H9 (cell line): Measurements from ENCODE around the gene CDC42EP4. TPM values are rescaled to one million over a fixed set of nuclear protein-coding genes. Genes with fewer than 3 reads are reported as not detected.

Experiments used
- DNase-seq: peaks from one replicate; pipeline ENCODE4 v3.0.0-alpha.2; 2017
- H2AFZ ChIP-seq: one replicate; pipeline ENCODE4 v1.6.1; 2013; ENCODE audit warnings: mild to moderate bottlenecking, low read length, control low read depth, moderate library complexity
- H2AK5ac ChIP-seq: 2 replicates; pipeline ENCODE4 v1.6.1; 2013; ENCODE audit warnings: low read length, control low read depth, mixed read lengths; ENCODE audit not compliant: insufficient read length
- H2BK120ac ChIP-seq: one replicate; pipeline ENCODE4 v1.6.1; 2013; ENCODE audit warnings: low read depth, mild to moderate bottlenecking, low read length, control low read depth, inconsistent platforms; ENCODE audit not compliant: poor library complexity, severe bottlenecking
- H2BK12ac ChIP-seq: 2 replicates; pipeline ENCODE4 v1.6.1; 2013; ENCODE audit warnings: low read length, control low read depth, mixed read lengths, low read depth; ENCODE audit not compliant: insufficient read length
- H2BK15ac ChIP-seq: 2 replicates; pipeline ENCODE4 v1.6.1; 2013; ENCODE audit warnings: low read depth, low read length, control low read depth
- H2BK20ac ChIP-seq: one replicate; pipeline ENCODE4 v1.6.1; 2013; ENCODE audit warnings: low read depth, mild to moderate bottlenecking, low read length, control low read depth, inconsistent platforms; ENCODE audit not compliant: poor library complexity, severe bottlenecking
- H2BK5ac ChIP-seq: 2 replicates; pipeline ENCODE4 v1.6.1; 2013; ENCODE audit warnings: low read length, control low read depth, mixed read lengths; ENCODE audit not compliant: insufficient read length
- H3K14ac ChIP-seq: 2 replicates; pipeline ENCODE4 v1.6.1; 2013; ENCODE audit warnings: low read length, control low read depth; ENCODE audit not compliant: insufficient read depth
- H3K18ac ChIP-seq: 2 replicates; pipeline ENCODE4 v1.6.1; 2013; ENCODE audit warnings: low read depth, mild to moderate bottlenecking, mixed read lengths, low read length, control low read depth; ENCODE audit not compliant: insufficient read length
- H3K23ac ChIP-seq: 2 replicates; pipeline ENCODE4 v1.6.1; 2013; ENCODE audit warnings: low read length, control low read depth, mixed read lengths, low read depth; ENCODE audit not compliant: insufficient read length
- H3K23me2 ChIP-seq: 2 replicates; pipeline ENCODE4 v1.6.1; 2013; ENCODE audit warnings: low read depth, mild to moderate bottlenecking, mixed read lengths, low read length, control low read depth; ENCODE audit not compliant: insufficient read length, poor library complexity, severe bottlenecking
- H3K27ac ChIP-seq: 2 replicates; pipeline ENCODE4 v1.5.1; 2013; ENCODE audit warnings: low read length, control low read depth, mixed read lengths, low read depth; ENCODE audit not compliant: insufficient read length
- H3K27me3 ChIP-seq: 2 replicates; pipeline ENCODE4 v1.6.1; 2013; ENCODE audit warnings: low read length, control low read depth, inconsistent platforms; ENCODE audit not compliant: insufficient read depth
- H3K4ac ChIP-seq: 2 replicates; pipeline ENCODE4 v1.6.1; 2013; ENCODE audit warnings: low read depth, mild to moderate bottlenecking, control low read depth, inconsistent platforms, low read length, moderate library complexity
- H3K4me1 ChIP-seq: 2 replicates; pipeline ENCODE4 v1.6.1; 2013; ENCODE audit warnings: low read length, control low read depth, inconsistent platforms; ENCODE audit not compliant: insufficient read depth
- H3K4me2 ChIP-seq: 2 replicates; pipeline ENCODE4 v1.6.1; 2013; ENCODE audit warnings: low read length, control low read depth, mixed read lengths; ENCODE audit not compliant: insufficient read length, insufficient read depth
- H3K56ac ChIP-seq: 2 replicates; pipeline ENCODE4 v1.6.1; 2013; ENCODE audit warnings: low read depth, mild to moderate bottlenecking, mixed read lengths, low read length, control low read depth; ENCODE audit not compliant: insufficient read length
- H3K79me1 ChIP-seq: 2 replicates; pipeline ENCODE4 v1.6.1; 2013; ENCODE audit warnings: low read depth, mild to moderate bottlenecking, moderate library complexity, low read length, control low read depth, inconsistent platforms; ENCODE audit not compliant: insufficient read depth, poor library complexity, severe bottlenecking
- H3K79me2 ChIP-seq: 2 replicates; pipeline ENCODE4 v1.6.1; 2013; ENCODE audit warnings: low read length, control low read depth, inconsistent platforms; ENCODE audit not compliant: insufficient read depth
- H3K9ac ChIP-seq: 2 replicates; pipeline ENCODE4 v1.6.1; 2013; ENCODE audit warnings: low read length, control low read depth, mixed read lengths; ENCODE audit not compliant: insufficient read length; ENCODE audit errors: extremely low read depth
- H3K9me3 ChIP-seq: one replicate; pipeline ENCODE4 v1.6.1; 2013; ENCODE audit warnings: low read depth, low read length, inconsistent platforms; ENCODE audit not compliant: control insufficient read depth
- H3T11ph ChIP-seq: one replicate; pipeline ENCODE4 v1.6.1; 2013; ENCODE audit warnings: mild to moderate bottlenecking, low read length, control low read depth, inconsistent platforms
- H4K20me1 ChIP-seq: one replicate; pipeline ENCODE4 v1.6.1; 2013; ENCODE audit not compliant: control insufficient read depth, insufficient read length, insufficient read depth
- H4K5ac ChIP-seq: 2 replicates; pipeline ENCODE4 v1.6.1; 2013; ENCODE audit warnings: low read depth, mild to moderate bottlenecking, mixed read lengths, low read length, control low read depth; ENCODE audit not compliant: insufficient read length
- H4K8ac ChIP-seq: replicated peaks from 2 replicates; pipeline ENCODE4 v1.6.1; 2013; ENCODE audit warnings: low read length, control low read depth, mixed read lengths, low read depth; ENCODE audit not compliant: insufficient read length
- H4K91ac ChIP-seq: 2 replicates; pipeline ENCODE4 v1.6.1; 2013; ENCODE audit warnings: low read depth, mild to moderate bottlenecking, moderate library complexity, mixed read lengths, low read length, control low read depth; ENCODE audit not compliant: insufficient read length
- H3K27ac Mint-ChIP-seq, 3 experiments: 2 replicates in 2 of 3; 3 replicates in 1 of 3; pipeline ENCODE4 v1.8.0; 2020 to 2021; ENCODE audit warnings: mixed read lengths in 3 of 3, mild to moderate bottlenecking in 1 of 3, moderate library complexity in 1 of 3
- H3K27me3 Mint-ChIP-seq: 2 replicates; pipeline ENCODE4 v1.8.0; 2021; ENCODE audit warnings: low read depth, mild to moderate bottlenecking, moderate library complexity, mixed read lengths
- H3K36me3 Mint-ChIP-seq, 3 experiments: 2 replicates in 2 of 3; 3 replicates in 1 of 3; pipeline ENCODE4 v1.8.0; 2020 to 2021; ENCODE audit warnings: low read depth in 3 of 3, mixed read lengths in 3 of 3; ENCODE audit not compliant: insufficient read depth in 1 of 3
- H3K4me1 Mint-ChIP-seq, 2 experiments: 2 replicates each; pipeline ENCODE4 v1.8.0; 2020; ENCODE audit warnings: mixed read lengths in 2 of 2
- H3K4me3 Mint-ChIP-seq, 2 experiments: 2 replicates in 1 of 2; 3 replicates in 1 of 2; pipeline ENCODE4 v1.8.0; 2020 to 2021; ENCODE audit warnings: mild to moderate bottlenecking in 2 of 2, mixed read lengths in 2 of 2, moderate library complexity in 1 of 2
- H3K9me3 Mint-ChIP-seq, 2 experiments: 2 replicates in 1 of 2; 3 replicates in 1 of 2; pipeline ENCODE4 v1.8.0; 2020; ENCODE audit warnings: mild to moderate bottlenecking in 2 of 2, mixed read lengths in 2 of 2, moderate library complexity in 1 of 2
- WGBS: extraction: QIAGEN DNeasy Blood & Tissue Kit; methylation state at CpG from one replicate; pipeline ENCODE4 v1.1.7; 2013; ENCODE audit warnings: missing lambda C conversion rate, low lambda C conversion rate, mixed read lengths; ENCODE audit not compliant: insufficient read length; ENCODE audit errors: extremely low coverage; 5-methylcytosine and 5-hydroxymethylcytosine counted together
- total RNA-seq: library from RNA; stranded (reverse); gene quantifications from 2 replicates; pipeline ENCODE4 v1.2.1, GENCODE V29; 2021
- TF ChIP-seq, protein P1 (sequence below): fragments of 200-600 bp; sonication (generic); conservative IDR thresholded peaks from 3 replicates; pipeline ENCODE4 v1.8.0; 2021; ENCODE audit warnings: antibody characterized with exemption, mild to moderate bottlenecking

CDC42EP4 gene
- total RNA-seq, 1 experiment from 2014 or later, result 27.1 TPM

DNA sequence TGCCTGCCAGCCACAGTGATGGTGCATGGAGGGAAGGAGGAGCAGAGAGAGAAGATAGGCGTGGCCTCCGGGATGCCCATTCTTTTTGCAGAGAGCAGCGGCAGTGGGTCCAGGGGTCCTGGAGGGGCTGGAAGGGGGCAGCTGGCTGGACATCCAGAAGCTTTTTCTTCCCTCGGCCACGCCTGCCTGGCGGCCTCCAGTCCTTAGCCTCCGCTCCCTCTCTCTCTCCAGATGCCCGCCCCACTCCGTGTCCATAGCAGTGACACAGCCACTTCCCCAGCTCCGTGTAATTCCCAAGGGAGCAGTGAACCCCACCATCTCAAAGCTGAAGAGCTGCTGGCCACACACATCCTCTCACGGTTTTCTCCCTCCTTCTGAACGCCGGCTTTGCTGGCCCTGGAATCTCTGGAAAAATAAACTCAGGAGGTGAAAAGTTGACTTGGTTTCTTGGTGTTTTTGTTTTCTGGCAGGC, 26.3 kb upstream of the CDC42EP4 start:
- Histone ChIP-seq H2AFZ (no peak overlapping the region), H3K14ac (no peak overlapping the region), H4K20me1 (no peaks in the 10 kb centered on the region), H3K79me1 (no peaks in the 10 kb centered on the region), H3K4ac (no peak overlapping the region), H3T11ph (no peak overlapping the region), H2BK5ac (no peak overlapping the region), H2BK12ac (no peak overlapping the region), H4K91ac (no peak overlapping the region), H3K79me2 (no peaks in the 10 kb centered on the region), H2BK15ac (no peak overlapping the region), H4K8ac (no peak overlapping the region), H3K9me3 (no peaks in the 10 kb centered on the region), H3K4me2 (no peak overlapping the region), H3K23me2 (peaks cover 2% of the 10 kb centered on the region), H3K4me1 (peaks cover 3% of the 10 kb centered on the region; the same call in 1 of the 2 replicates), H3K27me3 (no peaks in the 10 kb centered on the region), H4K5ac (no peak overlapping the region), H2AK5ac (no peak overlapping the region), H3K27ac (no peak overlapping the region), H3K18ac (no peak overlapping the region), H3K23ac (no peak overlapping the region), H3K56ac (no peak overlapping the region), H2BK20ac (no peak overlapping the region), H2BK120ac (no peak overlapping the region), H3K9ac (no peak overlapping the region)
- Mint-ChIP-seq H3K27me3 (peaks cover 3% of the 10 kb centered on the region; the same call in 1 of the 2 replicates), H3K4me1 (peaks cover 38 to 50% of the 10 kb centered on the region in 2 experiments), H3K4me3 (no peak overlapping the region), H3K9me3 (no peaks in the 10 kb centered on the region), H3K36me3 (peaks cover 0 to 6% (median 1%) of the 10 kb centered on the region in 3 experiments; a peak in 3 of 7 replicates), H3K27ac (peak overlapping the region in 1 of 3 experiments; percentile 57; a peak in 1 of 7 replicates)
- no CpG with 5 or more reads among the region's 13 CpGs for WGBS
- TF ChIP-seq, protein P1, sequence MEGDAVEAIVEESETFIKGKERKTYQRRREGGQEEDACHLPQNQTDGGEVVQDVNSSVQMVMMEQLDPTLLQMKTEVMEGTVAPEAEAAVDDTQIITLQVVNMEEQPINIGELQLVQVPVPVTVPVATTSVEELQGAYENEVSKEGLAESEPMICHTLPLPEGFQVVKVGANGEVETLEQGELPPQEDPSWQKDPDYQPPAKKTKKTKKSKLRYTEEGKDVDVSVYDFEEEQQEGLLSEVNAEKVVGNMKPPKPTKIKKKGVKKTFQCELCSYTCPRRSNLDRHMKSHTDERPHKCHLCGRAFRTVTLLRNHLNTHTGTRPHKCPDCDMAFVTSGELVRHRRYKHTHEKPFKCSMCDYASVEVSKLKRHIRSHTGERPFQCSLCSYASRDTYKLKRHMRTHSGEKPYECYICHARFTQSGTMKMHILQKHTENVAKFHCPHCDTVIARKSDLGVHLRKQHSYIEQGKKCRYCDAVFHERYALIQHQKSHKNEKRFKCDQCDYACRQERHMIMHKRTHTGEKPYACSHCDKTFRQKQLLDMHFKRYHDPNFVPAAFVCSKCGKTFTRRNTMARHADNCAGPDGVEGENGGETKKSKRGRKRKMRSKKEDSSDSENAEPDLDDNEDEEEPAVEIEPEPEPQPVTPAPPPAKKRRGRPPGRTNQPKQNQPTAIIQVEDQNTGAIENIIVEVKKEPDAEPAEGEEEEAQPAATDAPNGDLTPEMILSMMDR, result no peak
- DNase-seq, result no peak
